DMS79 treated with DMSO at 0.1 percent for 48 hours (cell line): ENCODE measurements around the gene AAK1.
"Not testable (repeated sequence)": the region's sequence is repeated elsewhere in the genome, so short reads cannot be mapped to it uniquely, and the experiment has no call there.

Experiments used
- DNase-seq: peaks from one replicate; lab custom pipeline; 2025; lab: John Stamatoyannopoulos, UW

AAK1 gene

DNA sequence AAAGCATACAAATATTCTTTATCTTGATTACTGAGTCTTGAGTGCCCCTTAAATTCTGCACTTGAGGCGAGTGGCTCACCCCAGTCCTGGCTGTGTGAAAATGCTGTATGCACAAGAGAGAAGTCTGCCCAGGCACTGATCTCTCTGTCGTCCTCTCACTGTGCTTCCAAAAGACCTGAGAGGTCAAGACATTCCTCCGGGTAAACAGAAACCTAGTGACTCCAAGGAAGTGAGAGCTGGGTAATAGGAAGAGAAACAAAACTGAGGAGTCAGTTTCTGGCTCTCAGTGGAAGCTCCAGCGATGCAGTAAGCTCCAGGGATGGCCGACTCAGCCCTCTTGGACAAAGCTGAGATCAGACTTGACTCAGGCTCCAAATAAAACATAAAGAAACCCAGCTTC, 70.9 kb downstream of the AAK1 start:
- DNase-seq, result peak; percentile 17

DNA sequence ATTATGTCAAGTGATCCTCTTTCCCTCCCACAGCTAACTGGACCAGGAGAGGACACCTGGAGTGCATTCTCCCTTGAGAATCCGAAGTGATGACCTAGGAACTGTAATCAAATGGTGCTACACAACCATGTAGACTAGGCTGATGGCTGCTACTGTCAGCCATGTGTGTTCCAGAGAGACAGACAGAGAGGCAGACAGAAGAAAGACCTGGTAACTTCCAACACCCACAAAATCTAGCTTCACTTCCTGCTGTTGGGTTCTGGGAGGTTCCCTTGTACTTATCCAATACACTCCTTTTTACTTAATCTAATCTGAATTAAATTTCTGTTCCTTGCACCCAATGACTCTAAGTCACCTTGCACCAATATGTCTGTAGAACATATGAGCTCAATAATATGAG, 72.3 kb downstream of the AAK1 start:
- no peak for DNase-seq

DNA sequence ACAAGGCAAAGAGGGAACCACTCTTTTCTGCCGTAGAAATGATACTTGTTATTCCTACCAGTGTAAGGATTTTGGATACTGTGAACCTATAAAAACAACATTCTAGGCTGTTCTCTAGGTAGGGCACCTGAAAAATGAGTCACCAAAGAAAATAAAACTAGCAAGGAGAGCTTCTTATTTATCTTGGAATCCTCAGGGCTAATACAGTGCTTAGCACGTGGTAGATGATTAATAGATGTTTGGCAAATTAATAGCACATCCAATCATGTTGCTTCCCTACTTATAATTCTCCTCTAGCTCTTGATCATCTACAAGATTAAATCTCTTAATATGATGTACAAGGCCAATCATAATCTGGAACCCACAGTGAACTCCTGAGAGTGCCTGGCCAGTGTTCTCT, 73.1 kb downstream of the AAK1 start:
- no peak for DNase-seq

DNA sequence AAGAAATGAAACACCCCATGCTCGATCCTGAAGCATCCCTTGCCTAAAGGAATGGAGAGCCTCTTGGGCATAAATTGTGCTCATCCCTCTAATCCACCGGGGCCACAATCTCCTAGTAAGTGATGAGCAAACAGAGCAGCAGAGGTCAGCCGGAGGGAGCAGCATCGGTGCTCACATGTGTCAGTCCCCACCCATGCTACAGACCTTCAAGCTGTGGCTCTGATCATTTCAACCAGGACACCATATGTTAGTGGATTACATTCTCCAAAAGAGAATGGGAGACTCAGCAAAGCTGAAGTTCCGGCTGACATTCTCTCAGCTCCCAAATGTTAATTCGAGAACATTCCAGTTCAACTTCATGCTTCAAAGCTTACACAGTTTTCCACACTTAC, 75.6 kb downstream of the AAK1 start:
- no peak for DNase-seq

DNA sequence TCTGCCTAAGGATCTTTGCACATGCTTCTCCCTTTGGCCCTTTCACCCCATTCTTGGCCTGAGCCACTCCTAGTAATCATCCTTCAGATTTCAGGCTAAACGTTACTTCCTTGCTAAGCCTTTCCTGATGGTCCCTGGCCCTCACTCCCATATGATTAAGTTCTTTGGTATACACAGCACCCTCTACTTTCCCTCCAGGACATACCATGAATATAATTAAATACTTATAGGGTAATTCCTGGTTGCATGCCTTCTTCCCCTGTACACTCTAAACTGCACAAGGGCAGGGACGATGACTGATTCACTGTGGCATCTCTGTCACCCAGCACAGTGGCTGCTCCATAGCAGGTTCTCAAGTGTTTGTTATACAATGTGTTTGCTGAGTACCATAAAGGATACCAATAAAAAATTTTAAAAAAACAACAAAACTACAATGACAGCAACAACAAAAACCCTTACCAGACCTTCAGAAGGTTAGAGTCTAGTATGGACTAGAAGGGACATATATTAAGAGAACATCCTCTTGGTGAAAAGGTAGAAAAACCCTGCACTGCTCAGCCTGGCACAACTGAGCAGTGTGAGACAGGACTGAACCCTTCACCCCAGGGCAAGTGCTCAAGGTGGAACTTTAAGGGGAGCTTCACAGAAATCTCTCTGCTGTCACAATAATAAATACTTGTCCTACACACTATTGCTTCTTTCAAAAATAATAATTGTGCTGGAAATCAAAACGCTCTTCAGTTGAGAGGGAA, 76.2 kb downstream of the AAK1 start:
- DNase-seq, result no peak

DNA sequence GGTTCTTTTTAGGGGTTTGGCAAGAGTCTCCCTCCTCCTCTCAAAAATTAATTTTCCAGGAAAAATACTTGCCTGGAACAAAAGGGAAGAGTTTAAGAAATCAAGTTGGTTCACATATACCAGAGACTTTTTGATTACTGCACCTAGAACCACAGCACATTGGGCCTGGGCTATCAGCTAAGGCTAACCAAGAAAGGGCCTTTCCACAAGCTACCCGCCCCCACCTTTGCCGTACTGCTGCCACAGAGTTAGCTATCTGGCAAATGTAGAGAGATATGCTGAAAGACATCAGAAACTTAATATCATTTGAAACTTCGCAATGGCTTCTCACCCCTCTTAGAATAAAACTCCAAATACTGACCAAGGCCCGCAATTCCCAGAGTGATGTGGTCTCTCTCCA, 76.9 kb downstream of the AAK1 start:
- no peak for DNase-seq

DNA sequence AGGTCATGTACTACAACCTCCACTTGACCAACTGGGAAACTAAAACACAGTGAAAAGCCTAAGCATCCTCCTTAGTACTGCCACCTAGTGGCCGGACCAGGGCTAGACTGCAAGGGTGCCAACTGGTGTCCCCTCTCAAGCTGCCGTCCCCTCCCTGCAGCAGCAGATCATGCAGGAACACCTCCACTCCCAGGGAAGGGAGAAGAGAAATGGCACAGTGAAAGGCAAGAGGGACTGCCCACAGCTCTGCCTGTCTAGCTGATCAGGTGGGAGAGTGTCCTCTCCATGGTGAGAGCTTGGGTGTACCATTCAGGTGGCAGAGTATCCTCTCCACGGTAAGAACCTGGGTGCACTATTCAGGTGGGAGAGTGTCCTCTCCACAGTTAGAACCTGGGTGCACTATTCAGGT, 78.1 kb downstream of the AAK1 start:
- DNase-seq, result no peak

DNA sequence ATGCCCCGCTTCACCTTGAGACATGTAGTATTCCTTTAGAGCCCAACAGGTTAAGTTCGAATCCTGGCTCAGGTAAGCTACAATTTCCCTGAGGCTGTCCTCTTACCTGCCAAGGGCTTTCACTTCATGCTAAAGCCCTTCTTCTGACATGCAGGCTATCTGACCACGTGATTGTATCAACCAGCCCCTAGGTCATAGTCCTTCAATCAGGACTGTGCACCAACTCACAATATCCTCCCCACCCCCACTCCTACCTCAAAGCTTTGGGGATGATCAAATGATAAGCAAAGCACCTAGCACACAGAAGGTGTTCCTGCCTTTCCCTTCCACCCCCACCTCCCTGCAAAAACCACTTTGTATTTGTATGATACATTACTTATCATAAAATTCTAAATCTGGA, 78.9 kb downstream of the AAK1 start:
- no peak for DNase-seq

DNA sequence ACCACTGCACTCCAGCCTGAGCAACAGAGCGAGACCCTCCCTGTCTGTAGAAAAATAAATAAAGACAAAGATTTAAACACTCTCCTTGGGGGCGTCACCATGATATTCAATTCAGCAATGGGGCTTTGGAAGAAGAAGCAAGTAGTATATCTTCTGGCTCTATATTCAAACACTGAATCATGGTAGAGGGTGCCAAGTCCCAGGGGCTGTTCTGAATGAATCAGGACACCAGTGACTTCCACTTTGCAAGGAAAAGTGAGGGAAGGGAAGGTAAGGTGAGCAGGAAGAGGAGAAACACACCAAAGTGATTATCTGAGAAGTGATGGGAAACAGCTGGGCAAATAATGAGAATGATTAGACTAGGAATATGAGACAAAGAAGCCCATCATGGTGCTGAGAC, 80.5 kb downstream of the AAK1 start:
- no peak for DNase-seq

DNA sequence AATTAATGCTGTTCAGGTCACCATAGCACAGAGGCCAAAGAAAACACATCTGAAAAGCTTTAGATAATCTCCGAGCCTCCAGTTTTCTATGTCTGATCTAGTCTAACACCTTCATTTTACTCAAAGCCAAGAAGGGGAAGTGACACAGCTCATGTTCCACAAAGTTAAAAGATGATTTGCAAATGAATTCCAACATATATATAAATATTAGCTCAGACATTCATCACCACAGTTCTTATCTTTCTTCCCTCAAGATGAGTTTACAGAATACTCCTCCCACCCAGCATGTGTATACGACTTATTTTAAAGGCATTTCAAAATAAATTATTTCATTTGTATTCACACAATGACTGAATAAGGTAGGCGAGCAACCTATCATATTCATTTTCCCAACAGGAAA, 82.4 kb downstream of the AAK1 start:
- DNase-seq, result no peak

DNA sequence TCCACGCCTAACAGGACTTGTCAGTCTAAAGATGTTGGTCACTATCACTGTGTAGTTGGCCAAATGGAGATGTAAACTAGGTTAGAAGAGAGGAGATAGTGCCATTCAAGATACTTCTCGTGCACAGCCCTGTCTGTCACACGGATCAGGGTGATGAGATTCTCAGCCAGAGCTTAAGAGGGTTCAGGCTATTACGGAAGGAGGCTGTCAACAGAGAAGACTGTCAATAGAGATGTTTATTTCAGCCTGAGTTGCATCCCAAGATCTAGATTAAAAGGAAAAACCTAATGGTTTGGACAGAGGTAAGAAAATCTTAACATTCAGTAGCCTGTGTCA, 83.4 kb downstream of the AAK1 start:
- no peak for DNase-seq

DNA sequence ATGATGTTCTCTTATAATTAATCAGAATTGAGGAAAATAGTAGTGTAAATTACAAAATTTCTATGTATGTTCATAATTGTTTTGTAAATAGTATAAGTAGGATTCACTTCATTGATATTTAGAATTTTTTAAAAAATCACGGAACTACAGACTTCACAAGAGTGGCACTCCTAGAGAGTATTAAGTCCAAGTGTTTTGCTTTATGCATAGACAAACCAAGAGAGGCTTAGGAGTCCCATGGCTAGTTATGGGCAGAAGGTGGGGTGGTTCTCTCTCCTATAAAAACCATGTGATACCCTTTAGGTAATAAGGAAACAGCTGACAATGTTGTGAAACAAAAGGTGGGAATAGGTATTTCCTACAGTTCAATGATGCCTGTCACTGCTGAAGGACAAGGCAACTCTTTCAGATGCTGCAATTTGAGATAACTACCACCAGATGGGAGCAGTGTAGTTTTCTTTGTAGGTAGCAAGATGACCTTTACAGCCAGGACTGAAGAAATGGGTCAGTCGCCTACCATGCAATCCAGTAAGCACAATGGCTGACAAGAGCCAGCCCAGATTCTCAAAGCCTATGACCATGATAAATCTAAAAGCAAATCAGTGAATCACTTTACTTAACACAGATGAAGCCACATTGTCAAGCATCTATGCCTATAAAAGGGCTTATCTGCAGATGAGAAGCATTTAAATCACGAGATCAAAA, 83.9 kb downstream of the AAK1 start:
- no peak for DNase-seq

DNA sequence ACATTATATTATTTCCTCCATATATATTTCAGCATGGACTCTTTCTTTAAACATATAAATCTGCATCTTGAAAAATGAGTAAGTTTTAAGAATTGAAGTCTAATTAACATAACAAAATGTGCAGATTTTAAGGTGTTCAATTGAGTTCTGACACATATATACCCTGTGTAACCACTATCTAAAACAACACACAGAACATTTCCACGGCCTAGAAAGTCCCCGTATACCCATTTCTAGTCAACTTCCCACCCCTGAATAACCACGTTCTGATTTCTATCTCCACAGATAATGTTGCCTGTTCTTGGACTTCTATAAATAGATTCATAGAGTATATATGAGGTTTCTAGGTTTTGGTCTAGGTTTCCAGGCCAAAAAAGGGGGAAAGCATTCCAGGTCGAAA, 87.5 kb downstream of the AAK1 start:
- DNase-seq, result no peak

DNA sequence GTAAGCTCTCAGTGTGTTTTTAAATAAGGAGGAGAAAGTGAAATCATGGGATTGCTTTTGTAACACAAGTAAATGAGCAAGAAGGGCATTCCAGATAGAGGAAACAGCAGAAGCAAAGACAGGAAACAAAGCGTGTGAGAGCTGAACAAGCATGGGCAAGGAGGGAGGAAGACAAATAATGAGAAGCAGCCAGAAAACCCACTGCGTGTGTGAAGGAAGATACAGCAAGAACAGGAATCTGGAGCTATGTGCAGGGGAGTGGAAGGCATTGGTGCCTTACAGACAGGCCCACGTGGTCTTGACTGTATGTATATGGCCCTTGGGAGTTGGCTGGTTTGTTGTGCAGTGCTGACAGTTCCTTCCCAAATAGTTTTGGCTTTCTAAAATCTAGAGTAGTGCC, 88.6 kb downstream of the AAK1 start:
- DNase-seq, result no peak

DNA sequence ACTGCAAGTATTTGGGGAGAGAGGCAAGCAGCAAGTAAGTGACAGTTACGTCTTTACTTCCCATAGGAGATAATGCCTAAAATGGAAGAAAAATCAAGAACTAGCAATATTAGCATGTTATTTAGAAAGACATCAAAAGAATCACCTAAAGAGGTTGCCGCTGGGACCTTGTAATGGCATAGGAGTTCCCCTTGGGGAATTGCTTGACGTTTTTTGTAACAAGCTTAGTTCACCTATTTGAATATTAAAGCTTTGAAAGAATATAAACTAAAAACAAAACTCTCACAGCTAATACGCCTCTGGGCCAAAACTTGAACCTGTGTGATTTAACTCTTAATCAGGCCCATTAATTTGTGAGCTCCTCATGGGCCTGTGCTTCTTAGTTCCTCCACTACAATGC, 89.0 kb downstream of the AAK1 start:
- no peak for DNase-seq

DNA sequence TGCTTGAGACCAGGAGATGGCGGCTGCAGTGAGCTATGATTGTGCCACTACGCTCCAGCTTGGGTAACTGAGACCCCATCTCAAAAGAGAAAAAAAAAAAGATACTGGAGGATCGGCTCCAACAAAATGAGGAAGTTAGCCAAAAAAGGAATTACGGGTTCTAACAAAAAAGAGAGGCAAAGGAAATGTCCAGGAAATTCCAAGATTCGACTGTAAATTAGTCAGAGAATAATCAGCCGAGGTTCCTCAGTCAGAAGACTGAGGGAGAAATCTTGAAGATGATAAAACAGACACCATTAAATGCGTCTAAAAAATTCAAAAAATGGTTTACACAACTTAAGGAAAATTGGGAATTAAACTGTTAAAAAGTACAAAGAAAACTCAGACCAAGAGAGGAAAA, 89.5 kb downstream of the AAK1 start:
- no peak for DNase-seq

DNA sequence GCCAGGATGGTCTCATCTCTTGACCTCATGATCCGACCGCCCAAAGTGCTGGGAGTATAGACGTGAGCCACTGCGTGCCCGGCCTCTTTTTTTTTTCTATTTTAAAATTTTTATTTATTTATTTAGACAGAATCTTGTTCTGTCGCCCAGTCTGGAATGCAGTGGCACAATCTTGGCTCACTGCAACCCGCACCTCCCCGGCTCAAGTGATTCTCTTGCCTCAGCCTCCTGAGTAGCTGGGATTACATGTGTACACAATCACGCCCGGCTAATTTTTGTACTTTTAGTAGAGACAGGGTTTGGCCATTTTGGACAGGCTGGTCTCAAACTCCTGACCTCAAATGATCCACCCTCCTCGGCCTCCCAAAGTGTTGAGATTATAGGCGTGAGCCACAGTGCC, 93.0 kb downstream of the AAK1 start:
- DNase-seq, result not testable (repeated sequence)

DNA sequence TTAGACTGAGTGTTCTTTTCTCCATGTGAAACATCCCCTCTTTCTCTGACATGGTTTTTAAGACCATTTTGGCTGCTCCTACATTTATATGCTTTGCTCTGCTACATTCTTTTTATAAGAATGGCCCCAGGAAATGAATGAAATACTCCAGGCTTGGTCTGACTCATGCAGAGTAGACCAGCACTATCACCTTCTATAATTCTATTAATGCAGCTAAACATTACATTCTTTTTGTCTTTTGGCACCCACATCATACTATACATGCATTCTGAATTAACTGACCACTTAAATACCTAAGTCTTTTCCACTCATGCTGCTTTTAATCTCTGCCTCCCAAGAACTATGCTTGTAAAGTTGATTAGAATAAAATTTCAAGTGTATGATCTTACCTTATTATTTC, 94.1 kb downstream of the AAK1 start:
- DNase-seq, result no peak

DNA sequence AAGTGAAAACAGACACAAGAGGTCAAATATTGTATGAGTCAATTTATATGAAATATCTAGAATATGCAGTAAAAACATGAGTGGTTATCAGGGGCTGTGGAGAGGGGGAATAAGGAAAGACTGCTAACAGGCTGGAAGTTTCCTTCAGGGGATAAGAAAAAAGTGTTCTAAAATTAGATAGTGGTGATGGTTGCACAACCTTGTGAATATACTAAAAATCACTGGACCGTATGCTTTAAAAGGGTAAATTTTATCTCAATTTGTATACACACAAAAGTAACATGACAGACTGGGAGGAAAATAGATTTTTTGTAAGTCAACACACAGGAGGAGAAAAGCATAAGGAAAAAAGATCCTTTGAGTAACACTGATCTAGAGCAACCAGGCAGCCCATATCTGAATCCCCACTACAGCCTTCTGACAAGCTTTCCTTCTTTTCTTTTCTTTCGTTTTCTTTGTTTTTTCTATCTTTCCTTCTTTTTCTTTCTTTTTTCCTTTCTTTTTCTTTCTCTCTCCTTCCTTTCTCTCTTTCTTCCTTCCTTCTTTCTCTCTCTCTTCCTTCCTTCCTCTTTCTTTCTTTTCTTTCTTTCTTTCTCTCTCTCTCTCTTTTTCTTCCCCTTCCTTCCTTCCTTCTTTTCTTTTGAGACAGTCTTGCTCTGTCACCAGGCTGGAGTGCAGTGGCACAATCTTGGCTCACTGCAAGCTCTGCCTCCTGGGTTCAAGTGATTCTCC, 95.4 kb downstream of the AAK1 start:
- no peak for DNase-seq

DNA sequence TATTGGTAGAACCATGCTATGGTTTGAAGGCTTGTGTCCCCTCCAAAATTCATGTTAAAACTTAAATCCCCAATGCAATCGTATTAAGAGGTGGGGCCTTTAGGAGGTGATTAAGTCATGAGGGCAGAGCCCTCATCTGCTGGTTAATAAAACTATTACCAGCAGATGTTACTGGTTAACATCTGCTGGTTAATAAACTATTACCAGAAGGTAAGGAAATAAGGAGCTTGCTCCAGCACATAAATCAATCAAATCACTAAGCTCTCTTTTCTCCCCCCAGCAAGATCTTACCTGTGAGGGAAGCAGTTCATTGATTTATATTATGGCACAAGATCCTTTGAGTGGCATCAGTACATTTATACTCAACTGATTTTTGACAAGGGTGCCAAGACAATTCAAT, 96.9 kb downstream of the AAK1 start:
- no peak for DNase-seq

DNA sequence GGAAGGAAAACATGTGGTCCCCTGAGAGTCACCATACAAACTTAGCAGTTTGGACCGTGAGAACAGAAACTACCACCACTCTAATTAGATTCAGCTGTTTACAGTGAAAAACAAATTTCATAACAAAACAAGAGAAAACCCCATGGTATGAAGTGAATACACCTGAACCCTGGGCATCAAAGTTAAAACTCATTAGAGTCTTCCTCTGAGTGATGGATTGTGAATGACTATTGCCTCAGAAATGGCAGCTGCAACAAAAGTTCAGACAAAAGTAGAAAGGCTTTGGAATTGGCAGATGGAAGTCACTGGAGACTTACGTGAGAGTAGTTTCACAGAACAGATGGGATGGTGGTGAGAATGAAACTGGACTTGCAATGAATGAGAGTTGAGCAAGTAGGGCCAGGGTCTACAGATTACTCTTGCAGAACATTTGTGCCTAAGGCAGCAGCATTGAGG, 98.0 kb downstream of the AAK1 start:
- DNase-seq, result no peak

DNA sequence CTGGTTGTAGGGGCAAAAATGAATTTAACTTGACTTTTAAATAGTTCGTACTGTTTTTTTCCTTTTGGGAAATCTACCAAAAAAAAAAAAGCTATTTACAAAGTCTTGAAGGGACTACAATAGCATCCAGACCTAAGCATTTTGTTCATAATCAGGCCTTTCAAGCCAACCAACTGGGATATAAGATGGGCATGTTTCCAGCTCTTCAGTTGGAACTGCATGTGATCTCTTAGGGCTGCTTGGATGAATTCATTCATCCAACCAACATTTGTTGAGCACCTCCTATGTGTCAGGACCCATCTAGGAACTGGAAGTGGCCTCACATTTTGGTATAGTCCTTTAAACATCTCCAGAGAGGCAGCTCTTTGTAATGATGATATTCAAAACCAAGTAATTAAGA, 98.6 kb downstream of the AAK1 start:
- no peak for DNase-seq

DNA sequence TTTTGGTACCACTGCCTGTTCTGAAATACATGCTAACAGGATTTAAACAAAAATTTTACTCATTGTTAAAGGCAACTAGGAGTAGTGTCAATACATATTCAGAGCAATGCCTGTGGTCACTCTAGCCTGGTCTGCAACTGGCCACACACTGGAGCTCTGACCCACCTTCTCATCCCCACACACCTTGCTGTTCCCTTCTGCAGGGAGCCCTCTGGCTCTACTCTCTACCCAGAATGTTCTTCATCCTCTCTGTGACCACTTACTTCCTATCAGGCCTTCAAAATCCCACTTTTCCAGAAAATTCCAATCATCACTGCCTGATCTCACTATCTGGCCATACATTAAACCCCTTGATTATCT, 104.0 kb downstream of the AAK1 start:
- no peak for DNase-seq
